Measurements from ENCODE around the gene GCC2.

DNA sequence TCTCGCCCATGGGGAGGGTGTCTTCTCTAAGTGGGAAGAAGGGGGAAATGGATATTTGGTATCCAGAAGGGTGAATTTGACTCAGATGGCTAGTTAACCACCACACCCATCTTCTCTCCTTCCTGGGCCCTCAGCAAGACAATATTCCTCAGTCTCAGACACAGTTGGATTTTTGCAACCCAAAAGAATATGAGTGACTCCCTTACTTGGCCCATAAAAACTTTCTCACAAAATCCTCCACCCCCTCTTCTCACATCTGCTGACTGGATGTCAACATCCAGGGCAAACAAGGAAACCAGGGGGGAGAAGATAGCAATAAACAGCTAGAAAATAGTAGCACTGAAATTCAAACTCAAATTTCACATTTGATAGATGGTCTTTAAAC, 35.3 kb upstream of the GCC2 start:
- TF ChIP-seq, protein P1, sequence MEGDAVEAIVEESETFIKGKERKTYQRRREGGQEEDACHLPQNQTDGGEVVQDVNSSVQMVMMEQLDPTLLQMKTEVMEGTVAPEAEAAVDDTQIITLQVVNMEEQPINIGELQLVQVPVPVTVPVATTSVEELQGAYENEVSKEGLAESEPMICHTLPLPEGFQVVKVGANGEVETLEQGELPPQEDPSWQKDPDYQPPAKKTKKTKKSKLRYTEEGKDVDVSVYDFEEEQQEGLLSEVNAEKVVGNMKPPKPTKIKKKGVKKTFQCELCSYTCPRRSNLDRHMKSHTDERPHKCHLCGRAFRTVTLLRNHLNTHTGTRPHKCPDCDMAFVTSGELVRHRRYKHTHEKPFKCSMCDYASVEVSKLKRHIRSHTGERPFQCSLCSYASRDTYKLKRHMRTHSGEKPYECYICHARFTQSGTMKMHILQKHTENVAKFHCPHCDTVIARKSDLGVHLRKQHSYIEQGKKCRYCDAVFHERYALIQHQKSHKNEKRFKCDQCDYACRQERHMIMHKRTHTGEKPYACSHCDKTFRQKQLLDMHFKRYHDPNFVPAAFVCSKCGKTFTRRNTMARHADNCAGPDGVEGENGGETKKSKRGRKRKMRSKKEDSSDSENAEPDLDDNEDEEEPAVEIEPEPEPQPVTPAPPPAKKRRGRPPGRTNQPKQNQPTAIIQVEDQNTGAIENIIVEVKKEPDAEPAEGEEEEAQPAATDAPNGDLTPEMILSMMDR (conservative IDR thresholded peaks at IDR 0.05; ENCODE audit: low read length) = no peak
- TF ChIP-seq EZH2phosphoT487 (IDR thresholded peaks at IDR 0.05; ENCODE audit: borderline replicate concordance, low read depth, low read length) = no peak
